GM18951 (cell line): ENCODE results near the gene LRRIQ4.

Experiments used
- POLR2A ChIP-seq: IDR thresholded peaks from 4 replicates; pipeline ENCODE4 v1.6.1; 2011; ENCODE audit warnings: mild to moderate bottlenecking; ENCODE audit not compliant: insufficient read length, insufficient read depth; ENCODE audit errors: extremely low read depth
- in situ Hi-C: fragments of 300-500 bp; cut with MboI; formaldehyde crosslinking; loops from one replicate; pipeline ENCODE4 v1.12.0; 2022; ENCODE audit warnings: low sequenced_read_pairs, mixed read lengths, inconsistent platforms; ENCODE audit not compliant: unreplicated experiment

LRRIQ4 gene

GRCh38 chr3:169850618-169851017, 37.9 kb downstream of the LRRIQ4 start:
- TF ChIP-seq POLR2A = no peak
- in situ Hi-C loops = loop anchor here (25.0 kb wide), 1 partner anchor 187 kb away; the partner anchor contains the start of gene GPR160

- TF ChIP-seq POLR2A = no peak
- in situ Hi-C loops = loop anchor here (25.0 kb wide), 1 partner anchor 182 kb away; the partner anchor contains the start of gene GPR160
Measured at GRCh38 chr3:169855514-169855913, 42.8 kb downstream of the LRRIQ4 start.

- no peak for TF ChIP-seq POLR2A
- in situ Hi-C loops = loop anchor here (25.0 kb wide), 1 partner anchor 179 kb away; the partner anchor contains the start of gene GPR160
Measured at GRCh38 chr3:169857811-169858210, 45.1 kb downstream of the LRRIQ4 start.

GRCh38 chr3:169861871-169862270, 49.2 kb downstream of the LRRIQ4 start:
- TF ChIP-seq POLR2A = no peak
- in situ Hi-C loops = loop anchor here (25.0 kb wide), 1 partner anchor 175 kb away; the partner anchor contains the start of gene GPR160

GRCh38 chr3:169863458-169863899, 50.8 kb downstream of the LRRIQ4 start:
- no peak for TF ChIP-seq POLR2A
- in situ Hi-C loops = loop anchor here (25.0 kb wide), 1 partner anchor 174 kb away; the partner anchor contains the start of gene GPR160

DNA sequence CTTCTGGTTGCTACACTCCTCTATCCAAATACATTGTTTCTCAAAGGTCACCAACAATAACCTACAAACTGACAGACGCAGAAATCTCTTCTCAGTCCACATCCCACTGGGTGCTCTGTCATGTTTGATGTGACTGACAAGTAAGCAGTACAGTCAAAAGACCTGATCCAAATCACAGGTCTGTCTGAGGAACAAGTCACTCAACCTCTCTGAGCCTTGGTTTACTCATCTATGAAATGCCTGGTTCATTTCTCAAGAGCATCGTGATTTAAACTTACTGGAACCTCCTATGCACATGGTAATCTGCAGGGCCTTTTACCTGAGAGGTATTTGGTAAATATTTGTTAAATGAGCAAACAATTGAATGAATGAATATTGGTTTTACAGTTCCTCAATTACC, 51.6 kb downstream of the LRRIQ4 start:
- no peak for TF ChIP-seq POLR2A
- in situ Hi-C loops = loop anchor here (25.0 kb wide), 1 partner anchor 173 kb away; the partner anchor contains the start of gene GPR160

DNA sequence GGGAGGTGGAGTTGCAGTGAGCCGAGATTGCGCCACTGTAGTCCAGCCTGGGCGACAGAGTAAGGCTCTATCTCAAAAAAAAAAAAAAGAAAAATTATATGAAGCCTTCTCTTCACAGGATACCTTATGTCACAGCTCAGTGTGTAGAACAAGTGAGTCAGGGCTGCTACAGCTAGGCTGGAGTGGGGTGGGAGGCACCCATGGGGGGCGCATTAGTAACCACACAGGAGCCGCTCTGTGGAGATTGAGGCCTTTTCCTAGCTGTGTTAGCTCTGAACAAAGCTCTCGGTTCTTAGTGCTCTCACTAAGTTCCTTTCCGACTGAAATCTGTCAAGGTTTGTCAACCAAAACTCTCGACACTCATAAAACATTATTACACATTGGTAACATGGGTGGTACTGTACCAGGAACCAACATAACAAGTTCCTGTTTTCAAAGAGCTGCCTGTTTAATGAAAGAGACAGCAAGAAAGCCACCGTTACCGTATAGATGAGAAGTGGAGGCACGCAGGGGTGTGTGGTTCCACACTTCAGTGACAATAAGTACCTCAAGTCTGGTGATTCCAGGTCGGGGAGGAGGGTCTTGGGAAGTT, 52.6 kb downstream of the LRRIQ4 start:
- TF ChIP-seq POLR2A = no peak

GRCh38 chr3:169867584-169868210, 55.0 kb downstream of the LRRIQ4 start:
- TF ChIP-seq POLR2A = no peak
- in situ Hi-C loops = loop anchor here (25.0 kb wide), 1 partner anchor 170 kb away; the partner anchor contains the start of gene GPR160

More for the DNA sequence above, 52.6 kb downstream of the LRRIQ4 start:
- in situ Hi-C loops = loop anchor here (25.0 kb wide), 1 partner anchor 172 kb away; the partner anchor contains the start of gene GPR160

DNA sequence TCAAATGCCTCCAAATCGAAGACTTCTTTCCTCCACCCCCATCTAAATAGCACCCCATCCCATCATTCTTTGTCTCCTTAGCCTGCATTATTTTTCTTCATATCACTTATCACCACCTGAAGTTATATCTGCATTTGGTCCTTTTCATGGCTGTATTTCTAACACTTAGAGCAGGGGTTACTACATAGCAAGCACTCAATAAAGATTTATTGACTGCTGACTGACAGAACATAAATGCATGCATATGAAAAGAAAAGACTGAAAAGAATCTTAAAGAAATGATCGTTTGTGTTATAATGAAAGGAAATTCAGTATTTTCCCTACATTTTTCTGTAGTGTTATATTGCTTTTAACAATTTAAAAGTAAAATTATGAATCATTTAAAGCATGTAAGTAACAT, 55.7 kb downstream of the LRRIQ4 start:
- in situ Hi-C loops = loop anchor here (25.0 kb wide), 1 partner anchor 169 kb away; the partner anchor contains the start of gene GPR160
- no peak for TF ChIP-seq POLR2A

GRCh38 chr3:169869484-169870220, 57.0 kb downstream of the LRRIQ4 start, which contains the start of gene LRRC31:
LRRC31 (minus strand) TSS chr3:169869935; CDS start chr3:169869807, 128 bp downstream.
- in situ Hi-C loops = loop anchor here (25.0 kb wide), 1 partner anchor 168 kb away; the partner anchor contains the start of gene GPR160
- TF ChIP-seq POLR2A = no peak

DNA sequence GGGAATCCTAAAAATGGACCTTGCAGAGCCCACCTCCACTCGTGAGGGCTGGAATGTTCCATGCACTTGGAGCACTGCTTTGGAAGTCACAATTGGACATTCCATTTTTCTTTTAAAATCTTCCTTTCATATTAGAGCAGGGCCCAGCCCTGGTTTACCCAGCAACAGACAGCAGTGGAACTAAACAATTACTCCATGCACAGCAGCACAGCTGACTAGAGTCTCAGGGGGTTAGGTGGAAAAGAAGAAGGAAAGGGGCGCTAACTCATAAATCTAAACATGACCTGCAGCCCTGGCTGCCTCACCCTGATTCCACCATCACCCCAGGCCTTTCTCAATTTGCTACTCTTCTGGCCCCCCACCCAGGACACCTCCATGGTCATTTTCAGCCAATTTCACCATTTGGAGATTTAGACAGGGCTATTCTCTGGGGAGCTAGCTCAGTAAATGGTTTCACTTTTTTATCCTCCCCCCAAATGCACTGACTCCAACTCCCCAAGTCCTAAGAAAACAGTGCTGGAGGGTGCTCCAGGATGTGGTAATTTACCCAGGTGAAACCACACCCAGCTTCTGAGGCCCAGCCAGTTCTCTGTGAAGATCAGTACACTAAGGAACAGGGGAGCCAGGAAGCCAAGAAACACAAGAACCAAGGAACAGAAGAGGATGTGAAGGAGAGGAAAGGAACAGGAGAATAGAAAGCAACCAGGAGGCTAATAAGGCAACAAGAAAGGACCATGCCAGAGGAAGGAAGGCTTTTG, 58.6 kb downstream of the LRRIQ4 start:
- in situ Hi-C loops = loop anchor here (25.0 kb wide), 1 partner anchor 166 kb away; the partner anchor contains the start of gene GPR160

DNA sequence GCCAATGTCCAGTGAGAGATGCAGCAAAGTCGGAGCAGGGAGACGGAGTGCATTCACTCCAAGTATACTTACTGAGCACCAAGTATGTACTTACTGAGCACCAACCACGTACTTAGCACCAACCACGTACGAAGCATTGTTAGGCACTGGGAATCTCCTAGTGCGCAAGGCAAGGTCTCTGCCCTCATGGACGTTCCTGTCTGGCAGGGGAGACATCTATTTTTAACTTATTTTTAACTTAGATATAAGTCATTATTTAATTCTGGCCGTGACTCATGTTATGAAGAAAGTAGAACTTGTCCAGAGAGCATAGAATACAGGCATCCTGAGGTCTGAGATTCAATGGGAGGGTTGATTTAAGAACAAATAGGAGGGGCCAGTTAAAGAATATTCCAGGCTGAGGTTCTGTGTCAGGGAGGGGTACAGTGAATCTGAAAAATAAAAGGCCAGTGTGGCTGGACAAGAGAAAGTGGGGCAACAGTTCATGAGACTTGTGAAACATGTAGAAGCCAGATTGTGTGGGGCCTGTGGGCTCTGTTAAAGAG, 66.4 kb downstream of the LRRIQ4 start:
- in situ Hi-C loops = no loop called here
- TF ChIP-seq POLR2A = no peak

More for the DNA sequence above, 58.6 kb downstream of the LRRIQ4 start:
- no peak for TF ChIP-seq POLR2A

DNA sequence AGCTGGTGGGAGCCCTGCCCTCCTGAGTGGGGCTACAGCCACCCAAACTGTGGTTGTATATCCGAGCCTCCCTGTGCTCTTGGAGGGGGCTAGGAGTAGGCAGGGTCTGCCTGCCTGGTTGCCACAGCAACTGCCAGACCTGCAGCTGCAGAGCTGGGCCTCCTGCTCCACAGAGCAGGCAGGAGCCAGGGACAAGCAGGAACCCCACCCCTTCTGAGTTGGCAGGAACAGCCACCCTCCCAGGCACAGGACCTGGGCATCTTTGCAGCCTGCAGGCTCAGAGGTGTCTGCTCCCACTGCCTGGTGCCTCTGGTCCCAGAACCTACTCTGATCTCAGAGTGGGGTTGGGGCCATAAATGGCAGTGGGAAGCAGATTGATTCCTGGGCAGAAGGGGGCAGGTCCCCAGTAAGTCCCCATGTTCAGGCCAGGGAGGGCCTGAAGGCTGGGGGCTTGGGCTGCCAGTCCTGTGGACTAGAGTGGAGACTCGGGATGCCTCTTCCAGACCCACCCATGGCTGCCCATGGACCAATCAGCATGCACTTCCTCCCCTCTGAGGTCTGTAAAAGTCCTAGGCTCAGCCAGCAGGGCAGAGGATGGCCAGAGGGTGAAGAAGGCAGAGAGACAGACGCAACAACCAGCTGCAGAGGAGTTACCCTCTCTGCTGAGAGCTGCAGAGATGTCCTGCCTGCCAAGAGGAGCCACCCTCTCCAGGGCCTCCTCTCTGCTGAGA, 67.3 kb downstream of the LRRIQ4 start:
- no peak for TF ChIP-seq POLR2A
- in situ Hi-C loops = no loop called here
